Psoas muscle (tissue), 8 donors: ENCODE measurements around the gene CHMP6. TPM values are rescaled to one million over a fixed set of nuclear protein-coding genes. Genes with fewer than 3 reads are reported as not detected.

Experiments
- ATAC-seq, 4 donors: fragments of 200-7000 bp; cut with Tn5 transposase; one replicate each; pipeline ENCODE4 v1.9.1; 2020; ENCODE audit warnings: moderate library complexity in 3 of 4, mild to moderate bottlenecking in 2 of 4
- DNase-seq, 2 donors: peaks; one replicate each; pipeline ENCODE4 v3.0.0-alpha.2; 2020
- H3K27ac ChIP-seq: fragments of 200-600 bp; one replicate; pipeline ENCODE4 v1.8.0; 2022
- H3K27me3 ChIP-seq, 3 donors: fragments of 200-600 bp in 1 of 3; one replicate each; pipeline versions ENCODE4 v1.6.1 to v1.8.0; 2013 to 2022; ENCODE audit warnings: low read length in 2 of 3, mild to moderate bottlenecking in 2 of 3, moderate library complexity in 1 of 3; ENCODE audit not compliant: insufficient read depth in 3 of 3
- H3K36me3 ChIP-seq, 2 donors: fragments of 200-600 bp in 1 of 2; one replicate each; pipeline versions ENCODE4 v1.6.1 to v1.8.0; 2013 to 2022; ENCODE audit warnings: low read depth in 1 of 2, mild to moderate bottlenecking in 1 of 2, moderate library complexity in 1 of 2; ENCODE audit not compliant: insufficient read depth in 1 of 2
- H3K4me1 ChIP-seq: fragments of 200-600 bp; one replicate; pipeline ENCODE4 v1.8.0; 2022
- H3K4me3 ChIP-seq: fragments of 200-600 bp; one replicate; pipeline ENCODE4 v1.8.0; 2022; ENCODE audit warnings: mild to moderate bottlenecking
- H3K9me3 ChIP-seq: fragments of 200-600 bp; one replicate; pipeline ENCODE4 v1.8.0; 2022
- WGBS, 3 donors: extraction: QIAGEN DNeasy Blood & Tissue Kit; methylation state at CpG; one replicate each; pipeline versions ENCODE4 v1.1.6 to v1.1.7; 2013; 5-methylcytosine and 5-hydroxymethylcytosine counted together
- intact Hi-C, 2 donors: fragments of 100-400 bp; cut with DNase I; formaldehyde crosslinking; loops; one replicate each; pipeline versions ENCODE4 v1.11.0 to v1.14.2; 2022
- polyA plus RNA-seq, 3 donors: library from polyadenylated mRNA; stranded (reverse); fragments of 200-250 nt; gene quantifications; one replicate each; pipeline ENCODE4 v1.2.3, GENCODE V29; 2013
- total RNA-seq, 4 donors: library from RNA; stranded (reverse); fragmentation: NEBNext Ultra II Directional in 2 of 4; extraction: Animal tissue kit (Norgen Biotek cat#: 25700) in 2 of 4; gene quantifications; one replicate each; pipeline versions ENCODE4 v1.2.1 to v1.2.4, GENCODE V29; 2021 to 2023
- TF ChIP-seq, protein P1 (sequence below): fragments of 200-600 bp; IDR thresholded peaks from one replicate; pipeline ENCODE4 v1.8.0; 2022; ENCODE audit warnings: antibody characterized with exemption
- donor health status: healthy with polysubstance abuse.
- donor health status: DM: no; HTN: no; CAD: no; lungs with moderate emphysema.
- donor health status: Bipolar disorder and iron deficiency.
- donor health status: healthy.
- donor health status: DM: yes; HTN: yes; CAD: no.
- donor health status: DM: no; HTN: no; CAD: no.
- donor health status: DM: no; HTN: no; CAD: no.
- donor health status: DM: yes; HTN: yes; CAD: no.

CHMP6 gene
- total and polyA plus RNA-seq, 7 donors = 32.0 to 53.2 (median 36.9) TPM

DNA sequence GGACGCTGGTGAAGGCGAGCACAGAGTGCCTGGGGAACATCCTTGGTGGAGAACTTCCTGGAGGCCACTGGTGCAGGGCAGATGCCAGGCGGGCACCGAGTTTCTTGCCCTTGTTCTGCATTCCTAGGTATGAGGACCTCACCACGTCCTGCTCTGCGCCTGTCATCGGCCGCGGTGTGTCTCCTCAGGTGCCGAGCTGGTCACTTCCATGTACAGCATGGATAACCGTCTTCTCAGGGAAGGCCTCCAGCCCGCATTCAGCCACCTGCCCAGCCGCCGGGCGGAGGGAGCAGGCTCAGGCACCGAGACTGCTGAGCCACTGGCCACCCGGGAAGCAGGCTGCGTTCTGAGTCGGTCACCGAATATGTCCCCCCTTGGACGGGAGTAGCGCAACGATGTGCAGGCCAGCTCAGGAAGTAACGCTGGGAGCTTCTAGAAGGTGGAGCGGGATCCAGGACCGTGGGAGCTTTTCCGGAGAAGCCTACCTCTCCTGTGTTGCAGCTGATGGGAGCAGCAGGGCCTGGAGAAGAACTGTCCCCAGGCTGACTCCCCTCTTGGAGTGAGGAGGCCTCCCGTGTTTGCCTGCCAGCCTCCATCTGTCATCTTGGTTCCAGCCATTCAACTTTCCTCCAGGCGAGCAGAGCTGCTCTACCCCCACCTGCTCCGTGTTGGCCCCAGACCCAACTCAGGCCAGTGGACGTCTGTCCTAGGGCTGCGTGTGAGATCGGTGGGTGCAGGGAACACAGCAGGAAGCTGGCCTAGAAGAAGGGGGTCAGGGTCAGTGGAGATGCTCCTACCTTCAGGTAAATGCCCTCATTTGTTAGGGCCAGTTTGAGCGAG lies 41.2 kb downstream of the CHMP6 start:
- no peak overlapping the region for H3K4me3 ChIP-seq

DNA sequence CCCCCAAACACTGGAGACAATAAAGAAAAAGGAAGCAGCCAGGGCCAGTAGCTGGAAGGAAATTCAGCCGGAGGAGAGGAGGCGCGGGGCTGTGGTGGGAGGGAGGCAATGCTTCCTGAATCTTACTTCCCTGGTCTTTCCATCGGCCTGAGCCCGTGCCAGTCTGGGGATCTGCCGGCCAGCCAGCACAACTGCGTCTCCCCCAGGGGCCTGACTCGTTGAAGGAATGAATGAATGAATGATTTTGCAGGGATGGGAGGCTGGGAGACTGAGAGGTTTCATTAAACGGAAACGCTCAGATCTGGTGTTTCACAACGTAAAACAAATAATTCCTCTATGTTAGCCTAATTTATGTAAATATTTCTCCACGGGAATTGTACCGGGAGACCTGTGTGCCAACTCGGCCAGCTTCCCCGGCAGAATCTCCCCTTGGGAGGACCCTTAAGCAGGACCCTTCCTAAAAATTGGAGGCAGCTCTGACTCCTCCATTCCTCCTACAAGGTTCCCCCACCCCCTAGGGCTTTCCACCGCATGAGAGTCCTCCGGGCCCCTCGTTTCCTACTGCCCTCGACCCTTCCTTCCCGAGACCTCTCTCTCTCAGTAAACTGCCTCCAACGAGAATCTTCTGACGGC lies 42.0 kb downstream of the CHMP6 start:
- DNase-seq (peak in 1 of 2 donors; percentile 53), ATAC-seq (no peak)
- WGBS, 3 donors = 38 to 48% (median 46%) methylated on average over 22 of the region's 22 CpGs
- intact Hi-C loops = no loop called here
- Histone ChIP-seq H3K27me3 (peaks cover 0 to 8% (median 4%) of the 10 kb centered on the region in 3 donors), H3K27ac (no peak overlapping the region), H3K36me3 (no peaks in the 10 kb centered on the region), H3K9me3 (no peaks in the 10 kb centered on the region), H3K4me1 (peaks cover 18% of the 10 kb centered on the region), H3K4me3 (peak overlapping the region; percentile 70)
- TF ChIP-seq, protein P1, sequence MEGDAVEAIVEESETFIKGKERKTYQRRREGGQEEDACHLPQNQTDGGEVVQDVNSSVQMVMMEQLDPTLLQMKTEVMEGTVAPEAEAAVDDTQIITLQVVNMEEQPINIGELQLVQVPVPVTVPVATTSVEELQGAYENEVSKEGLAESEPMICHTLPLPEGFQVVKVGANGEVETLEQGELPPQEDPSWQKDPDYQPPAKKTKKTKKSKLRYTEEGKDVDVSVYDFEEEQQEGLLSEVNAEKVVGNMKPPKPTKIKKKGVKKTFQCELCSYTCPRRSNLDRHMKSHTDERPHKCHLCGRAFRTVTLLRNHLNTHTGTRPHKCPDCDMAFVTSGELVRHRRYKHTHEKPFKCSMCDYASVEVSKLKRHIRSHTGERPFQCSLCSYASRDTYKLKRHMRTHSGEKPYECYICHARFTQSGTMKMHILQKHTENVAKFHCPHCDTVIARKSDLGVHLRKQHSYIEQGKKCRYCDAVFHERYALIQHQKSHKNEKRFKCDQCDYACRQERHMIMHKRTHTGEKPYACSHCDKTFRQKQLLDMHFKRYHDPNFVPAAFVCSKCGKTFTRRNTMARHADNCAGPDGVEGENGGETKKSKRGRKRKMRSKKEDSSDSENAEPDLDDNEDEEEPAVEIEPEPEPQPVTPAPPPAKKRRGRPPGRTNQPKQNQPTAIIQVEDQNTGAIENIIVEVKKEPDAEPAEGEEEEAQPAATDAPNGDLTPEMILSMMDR = no peak

More for the DNA sequence above, 41.2 kb downstream of the CHMP6 start:
- intact Hi-C loops = no loop called here
- Histone ChIP-seq H3K27me3 (peaks cover 0 to 12% (median 12%) of the 10 kb centered on the region in 3 donors), H3K9me3 (no peaks in the 10 kb centered on the region), H3K4me1 (peaks cover 10% of the 10 kb centered on the region), H3K27ac (no peak overlapping the region), H3K36me3 (no peaks in the 10 kb centered on the region)
- ATAC-seq (no peak), DNase-seq (peak; percentile 17 to 57)
- WGBS, 3 donors = 84 to 89% (median 85%) methylated on average over 33 to 34 of the region's 34 CpGs
- TF ChIP-seq, protein P1 = no peak

DNA sequence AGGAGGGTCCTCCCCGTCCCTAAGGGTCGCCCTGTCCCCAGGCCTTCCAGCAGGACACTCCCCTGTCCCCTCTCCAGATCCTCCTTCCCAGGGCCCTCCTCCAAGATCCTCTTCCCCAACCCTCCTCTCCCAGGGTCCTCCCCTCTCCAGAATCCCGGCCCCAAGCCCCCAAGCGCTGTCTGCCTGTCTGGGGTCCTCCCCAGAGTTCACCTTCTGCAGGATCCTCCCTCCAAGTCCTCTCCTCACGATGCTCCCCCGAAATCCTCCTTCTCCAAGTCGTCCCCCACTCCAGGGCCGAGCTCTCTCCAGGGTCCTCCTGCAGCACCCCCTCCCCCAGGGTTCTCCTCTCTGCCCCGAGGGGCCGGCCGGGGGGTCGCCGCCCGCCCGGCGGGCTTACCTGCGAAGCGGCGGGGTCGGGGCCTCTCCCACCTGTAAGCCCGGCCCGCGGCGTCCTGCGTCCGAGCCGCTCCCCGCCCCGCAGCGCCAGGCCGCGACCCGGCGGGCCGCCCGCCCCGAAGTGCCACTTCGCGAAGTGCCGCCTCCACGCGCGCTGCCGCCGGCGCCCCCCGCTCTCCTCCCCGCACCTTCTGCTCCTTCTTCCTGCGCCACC lies 42.6 kb downstream of the CHMP6 start:
- WGBS, 3 donors = 5 to 9% (median 5%) methylated on average over 20 to 49 of the region's 49 CpGs
- Histone ChIP-seq H3K4me1 (peaks cover 23% of the 10 kb centered on the region), H3K9me3 (no peaks in the 10 kb centered on the region), H3K4me3 (peak overlapping the region; percentile 70), H3K27me3 (peaks cover 0 to 8% (median 0%) of the 10 kb centered on the region in 3 donors), H3K36me3 (no peaks in the 10 kb centered on the region), H3K27ac (no peak overlapping the region)
- TF ChIP-seq, protein P1 = no peak
- peak; percentile 4 to 15 (median 10) for ATAC-seq
- DNase-seq = no peak
- intact Hi-C loops = no loop called here

DNA sequence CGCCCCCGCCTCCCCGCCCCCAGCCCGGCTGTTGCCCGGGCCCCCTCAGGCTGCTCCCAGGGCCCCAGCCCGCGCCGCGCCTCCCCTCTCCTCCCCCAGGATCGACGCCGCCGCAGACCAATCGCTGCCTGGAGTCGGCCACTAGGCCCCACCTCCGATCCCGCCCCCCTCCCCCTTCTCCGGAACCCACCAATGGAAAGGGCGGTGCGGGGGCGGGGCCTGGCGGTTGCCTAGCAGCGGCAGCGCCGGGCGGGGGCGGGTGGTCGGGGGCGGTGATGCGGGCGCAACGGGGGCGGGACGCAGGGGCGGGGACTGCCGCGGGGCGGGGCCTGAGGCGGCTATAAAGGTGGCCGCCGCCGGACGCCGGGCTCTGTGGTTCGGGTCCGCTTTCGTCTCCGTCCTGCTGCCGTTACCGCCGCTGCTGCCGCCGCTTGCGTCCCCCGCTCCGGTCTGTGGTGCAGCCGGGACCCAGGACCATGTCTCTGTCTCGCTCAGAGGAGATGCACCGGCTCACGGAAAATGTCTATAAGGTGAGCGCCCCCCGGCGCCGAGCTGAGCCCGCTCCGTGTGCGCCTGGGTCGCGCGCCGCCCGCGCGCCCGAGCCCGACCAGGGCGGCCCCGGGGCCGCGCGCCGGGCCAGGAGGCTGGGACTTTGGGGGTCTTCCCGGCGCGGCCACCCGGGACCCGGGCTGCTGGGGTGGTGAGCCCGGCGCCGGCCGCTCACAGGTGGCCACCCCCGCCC lies 43.3 kb downstream of the CHMP6 start, which contains the start of gene BAIAP2:
Gene BAIAP2 (plus strand): TSS at position 373 of the 742 bp plus-strand sequence. CDS start 104 bp downstream, at position 477.
- DNase-seq = peak; percentile 97 to 99
- peaks cover 26% of the 10 kb centered on the region for H3K4me1 ChIP-seq
- H3K9me3 ChIP-seq = no peaks in the 10 kb centered on the region
- H3K27ac ChIP-seq = peak within 1 kb of the TSS; percentile 32
- 0 to 1% (median 1%) methylated on average over 33 to 89 of the region's 92 CpGs for WGBS, 3 donors
- no peaks in the 10 kb centered on the region for H3K36me3 ChIP-seq
- intact Hi-C loops = loop anchor here (5.0 kb wide), 1 partner anchor 47 kb away; no protein-coding TSS in a partner anchor
- H3K27me3 ChIP-seq = peaks cover 0 to 8% (median 0%) of the 10 kb centered on the region in 3 donors
- ATAC-seq = peak; percentile 85 to 89 (median 86)
- TF ChIP-seq, protein P1 = no peak
- H3K4me3 ChIP-seq = peak within 1 kb of the TSS; percentile 70
